WTC11 (cell line): ENCODE data around the gene TMEM52. TPM values are rescaled to one million over a fixed set of nuclear protein-coding genes. Genes with fewer than 3 reads are reported as not detected.

Experiments used
- ATAC-seq: fragments of 200-7000 bp; cut with Tn5 transposase; 2 replicates; pipeline ENCODE4 v1.10.0; 2021; ENCODE audit warnings: mild to moderate bottlenecking, moderate library complexity
- CTCF ChIA-PET: fragments of 300-600 bp; sonication (Branson Sonifier 250); formaldehyde crosslinking; loops from one replicate; lab custom pipeline; 2021; ENCODE audit warnings: antibody characterized with exemption; lab: Charles Lee
- POLR2A ChIA-PET: fragments of 350-600 bp; sonication (Branson Sonifier 250); formaldehyde crosslinking; loops from one replicate; lab custom pipeline; 2021; ENCODE audit warnings: antibody characterized with exemption; lab: Charles Lee
- DNase-seq: peaks from one replicate; pipeline ENCODE4 v3.0.0; 2021; ENCODE audit warnings: low spot score
- H3K27ac Mint-ChIP-seq: 2 replicates; pipeline ENCODE4 v1.8.0; 2021; ENCODE audit warnings: mixed read lengths
- H3K27me3 Mint-ChIP-seq: 2 replicates; pipeline ENCODE4 v1.8.0; 2021; ENCODE audit warnings: low read depth, mild to moderate bottlenecking, moderate library complexity, mixed read lengths
- H3K36me3 Mint-ChIP-seq: 2 replicates; pipeline ENCODE4 v1.8.0; 2021; ENCODE audit warnings: mixed read lengths
- H3K4me1 Mint-ChIP-seq: 2 replicates; pipeline ENCODE4 v1.8.0; 2022; ENCODE audit warnings: mixed read lengths
- H3K4me3 Mint-ChIP-seq: 2 replicates; pipeline ENCODE4 v1.8.0; 2021; ENCODE audit warnings: mild to moderate bottlenecking, moderate library complexity, mixed read lengths
- H3K9me3 Mint-ChIP-seq: 2 replicates; pipeline ENCODE4 v1.8.0; 2021; ENCODE audit warnings: mixed read lengths
- AFF4 ChIP-seq: sonication (generic); formaldehyde crosslinking; IDR thresholded peaks from 2 replicates; pipeline ENCODE4 v1.8.1; 2023; ENCODE audit warnings: mild to moderate bottlenecking, missing genetic modification reagents, borderline replicate concordance
- ARID4B ChIP-seq: sonication (generic); formaldehyde crosslinking; IDR thresholded peaks from 2 replicates; pipeline ENCODE4 v1.8.0; 2023; ENCODE audit warnings: missing genetic modification reagents, mild to moderate bottlenecking, borderline replicate concordance
- ATF3 ChIP-seq: sonication (generic); formaldehyde crosslinking; conservative IDR thresholded peaks from 2 replicates; pipeline ENCODE4 v1.8.1; 2022; ENCODE audit warnings: mild to moderate bottlenecking, missing genetic modification reagents
- CBFB ChIP-seq: sonication (generic); formaldehyde crosslinking; IDR thresholded peaks from 2 replicates; pipeline ENCODE4 v1.8.1; 2022; ENCODE audit warnings: mild to moderate bottlenecking, low read depth, missing genetic modification reagents
- CREB1 ChIP-seq: sonication (generic); formaldehyde crosslinking; IDR thresholded peaks from 2 replicates; pipeline ENCODE4 v1.8.0; 2023; ENCODE audit warnings: mild to moderate bottlenecking, missing genetic modification reagents
- CREM ChIP-seq: sonication (generic); formaldehyde crosslinking; IDR thresholded peaks from 2 replicates; pipeline ENCODE4 v1.8.1; 2022; ENCODE audit warnings: mild to moderate bottlenecking, missing genetic modification reagents, moderate library complexity
- CTCF ChIP-seq: fragments of 200-600 bp; IDR thresholded peaks from 2 replicates; pipeline ENCODE4 v1.8.0; 2022; ENCODE audit warnings: antibody characterized with exemption
- FOXK1 ChIP-seq: sonication (generic); formaldehyde crosslinking; IDR thresholded peaks from 2 replicates; pipeline ENCODE4 v1.8.0; 2022; ENCODE audit warnings: mild to moderate bottlenecking, moderate library complexity, missing genetic modification reagents
- GTF2I ChIP-seq: fragments of 250-450 bp; sonication (Bioruptor Pico); conservative IDR thresholded peaks from 2 replicates; pipeline ENCODE4 v1.4.0; 2021; ENCODE audit warnings: mild to moderate bottlenecking
- MLX ChIP-seq: sonication (generic); formaldehyde crosslinking; IDR thresholded peaks from 2 replicates; pipeline ENCODE4 v1.8.1; 2023; ENCODE audit warnings: mild to moderate bottlenecking, missing genetic modification reagents, moderate library complexity
- MYBL2 ChIP-seq: sonication (generic); formaldehyde crosslinking; IDR thresholded peaks from 2 replicates; pipeline ENCODE4 v1.8.1; 2023; ENCODE audit warnings: mild to moderate bottlenecking, moderate library complexity, missing genetic modification reagents
- NFATC4 ChIP-seq: fragments of 250-450 bp; sonication (Bioruptor Pico); IDR thresholded peaks from 2 replicates; pipeline ENCODE4 v1.9.0; 2021; ENCODE audit warnings: mild to moderate bottlenecking
- NR1H2 ChIP-seq: sonication (generic); formaldehyde crosslinking; IDR thresholded peaks from 2 replicates; pipeline ENCODE4 v1.9.0; 2021; ENCODE audit warnings: mild to moderate bottlenecking, moderate library complexity, missing genetic modification reagents
- NR2C2 ChIP-seq: sonication (generic); formaldehyde crosslinking; IDR thresholded peaks from 2 replicates; pipeline ENCODE4 v1.8.0; 2022; ENCODE audit warnings: mild to moderate bottlenecking, missing genetic modification reagents
- OVOL2 ChIP-seq: fragments of 250-450 bp; sonication (Bioruptor Pico); IDR thresholded peaks from 2 replicates; pipeline ENCODE4 v1.9.0; 2021; ENCODE audit warnings: mild to moderate bottlenecking, borderline replicate concordance
- ZMAT4 ChIP-seq: fragments of 250-450 bp; sonication (Bioruptor Pico); IDR thresholded peaks from 2 replicates; pipeline ENCODE4 v1.9.0; 2021; ENCODE audit warnings: mild to moderate bottlenecking
- ZNF138 ChIP-seq: sonication (generic); formaldehyde crosslinking; conservative IDR thresholded peaks from 2 replicates; pipeline ENCODE4 v1.8.1; 2022; ENCODE audit warnings: mild to moderate bottlenecking, moderate library complexity, missing genetic modification reagents
- ZNF263 ChIP-seq: sonication (generic); formaldehyde crosslinking; IDR thresholded peaks from 2 replicates; pipeline ENCODE4 v1.8.1; 2022; ENCODE audit warnings: low read depth, mild to moderate bottlenecking, moderate library complexity, missing genetic modification reagents
- ZNF416 ChIP-seq: fragments of 250-450 bp; sonication (Bioruptor Pico); IDR thresholded peaks from 2 replicates; pipeline ENCODE4 v1.9.0; 2021; ENCODE audit warnings: mild to moderate bottlenecking, inconsistent platforms
- ZNF671 ChIP-seq: fragments of 250-450 bp; sonication (Bioruptor Pico); IDR thresholded peaks from 2 replicates; pipeline ENCODE4 v1.8.0; 2021; ENCODE audit warnings: mild to moderate bottlenecking
- total RNA-seq: library from RNA; stranded (reverse); gene quantifications from 3 replicates; pipeline ENCODE4 v1.2.3, GENCODE V29; 2021

The TMEM52 gene
- total RNA-seq, 1 experiment from 2014 or later, result 21.9 TPM

- TF ChIP-seq NR1H2 (CRISPR knock-in tag) (no peak), ZMAT4 (CRISPR knock-in tag) (no peak), AFF4 (CRISPR knock-in tag) (no peak), CBFB (CRISPR knock-in tag) (no peak), OVOL2 (CRISPR knock-in tag) (no peak), CREM (CRISPR knock-in tag) (no peak), MYBL2 (no peak), ZNF138 (CRISPR knock-in tag) (no peak), ZNF416 (CRISPR knock-in tag) (no peak), ZNF263 (CRISPR knock-in tag) (no peak), MLX (no peak), ATF3 (no peak), NFATC4 (CRISPR knock-in tag) (no peak), CTCF (no peak), GTF2I (no peak), ZNF671 (CRISPR knock-in tag) (no peak)
- Mint-ChIP-seq H3K27me3 (no peaks in the 10 kb centered on the region), H3K4me1 (no peaks in the 10 kb centered on the region), H3K4me3 (no peak overlapping the region), H3K36me3 (no peaks in the 10 kb centered on the region), H3K9me3 (peaks cover 4% of the 10 kb centered on the region), H3K27ac (no peak overlapping the region)
- CTCF ChIA-PET, result interaction anchor here (0.7 to 2.0 kb wide), 4 partner anchors 17 to 120 kb away, joined by 3 to 6 read pairs (median 4); no protein-coding TSS in a partner anchor
- ATAC-seq (no peak), DNase-seq (no peak)
- POLR2A ChIA-PET, result no interaction called here
Measured at GRCh38 chr1:1926886-1927660, 8.0 kb upstream of the TMEM52 start.

- ATAC-seq (no peak), DNase-seq (no peak)
- ChIA-PET CTCF (interaction anchor here (0.9 to 2.7 kb wide), 4 partner anchors 18 to 149 kb away, joined by 3 to 12 read pairs (median 6); no protein-coding TSS in a partner anchor), POLR2A (interaction anchor here (0.6 kb wide), 1 partner anchor 527 kb away, joined by 3 read pairs; the partner anchor contains the start of gene CCNL2)
- H3K27me3 Mint-ChIP-seq, result no peaks in the 10 kb centered on the region
- no peaks in the 10 kb centered on the region for H3K4me1 Mint-ChIP-seq
- no peak overlapping the region for H3K27ac Mint-ChIP-seq
- H3K36me3 Mint-ChIP-seq, result no peaks in the 10 kb centered on the region
- no peak overlapping the region for H3K4me3 Mint-ChIP-seq
- peaks cover 4% of the 10 kb centered on the region for H3K9me3 Mint-ChIP-seq
- TF ChIP-seq CREB1 (CRISPR knock-in tag), result no peak
- TF ChIP-seq ARID4B, result no peak
- TF ChIP-seq FOXK1 (CRISPR knock-in tag), result no peak
- TF ChIP-seq NR1H2 (CRISPR knock-in tag), result no peak
- no peak for TF ChIP-seq CREM (CRISPR knock-in tag)
- no peak for TF ChIP-seq NR2C2 (CRISPR knock-in tag)
Measured at GRCh38 chr1:1926346-1926811, 7.3 kb upstream of the TMEM52 start.
